Fibroblast of skin of right biceps (primary cell): ENCODE measurements around the gene ATXN10.
"Not testable (repeated sequence)": the region's sequence is repeated elsewhere in the genome, so short reads cannot be mapped to it uniquely, and the experiment has no call there.

ENCODE experiments used
- DNase-seq: peaks from one replicate; pipeline ENCODE4 v3.0.0-alpha.2; 2013

Gene ATXN10

GRCh38 chr22:45790401-45790800 is 118.8 kb downstream of the ATXN10 start:
- DNase-seq, result no peak

- DNase-seq, result no peak
These were observed 121.5 kb downstream of the ATXN10 start for GRCh38 chr22:45793161-45793560.

GRCh38 chr22:45793892-45794291 is 122.3 kb downstream of the ATXN10 start:
- DNase-seq, result no peak

GRCh38 chr22:45796009-45796408 is 124.4 kb downstream of the ATXN10 start:
- not testable (repeated sequence) for DNase-seq

- peak; percentile 22 for DNase-seq
These were observed 127.7 kb downstream of the ATXN10 start for GRCh38 chr22:45799291-45799690.

GRCh38 chr22:45802054-45802453 is 130.4 kb downstream of the ATXN10 start:
- no peak for DNase-seq

GRCh38 chr22:45804319-45804985 is 132.8 kb downstream of the ATXN10 start:
- DNase-seq, result peak; percentile 25

GRCh38 chr22:45804986-45805325 is 133.3 kb downstream of the ATXN10 start:
- DNase-seq, result peak; percentile 96

- peak; percentile 36 for DNase-seq
These were observed 133.8 kb downstream of the ATXN10 start for GRCh38 chr22:45805413-45805812.

GRCh38 chr22:45807156-45807915 is 135.7 kb downstream of the ATXN10 start:
- DNase-seq, result no peak

GRCh38 chr22:45812910-45813309 is 141.3 kb downstream of the ATXN10 start:
- no peak for DNase-seq

GRCh38 chr22:45814198-45814597 is 142.6 kb downstream of the ATXN10 start:
- no peak for DNase-seq

GRCh38 chr22:45816776-45817175 is 145.1 kb downstream of the ATXN10 start:
- no peak for DNase-seq

- no peak for DNase-seq
These were observed 146.2 kb downstream of the ATXN10 start for GRCh38 chr22:45817745-45818423.

GRCh38 chr22:45818424-45819085 is 146.9 kb downstream of the ATXN10 start:
- no peak for DNase-seq

GRCh38 chr22:45819305-45819704 is 147.7 kb downstream of the ATXN10 start:
- no peak for DNase-seq

- no peak for DNase-seq
These were observed 151.7 kb downstream of the ATXN10 start for GRCh38 chr22:45823336-45823735.

GRCh38 chr22:45826520-45826919 is 154.9 kb downstream of the ATXN10 start:
- DNase-seq, result no peak

GRCh38 chr22:45828841-45829240 is 157.2 kb downstream of the ATXN10 start:
- DNase-seq, result peak; percentile 52

GRCh38 chr22:45830531-45831245 is 159.1 kb downstream of the ATXN10 start:
- peak; percentile 44 for DNase-seq

GRCh38 chr22:45831394-45831793 is 159.8 kb downstream of the ATXN10 start:
- peak; percentile 41 for DNase-seq

- DNase-seq, result no peak
These were observed 160.5 kb downstream of the ATXN10 start for GRCh38 chr22:45832180-45832579.
